ENCODE measurements around the gene SETBP1.

Gene SETBP1

GRCh38 chr18:44949967-44950366 lies 269.3 kb downstream of the SETBP1 start:
- no peak for DNase-seq

- no peak for DNase-seq
Observed at GRCh38 chr18:44950685-44951195, 270.1 kb downstream of the SETBP1 start.

GRCh38 chr18:44951748-44952147 lies 271.1 kb downstream of the SETBP1 start:
- DNase-seq, result no peak

GRCh38 chr18:44954257-44954656 lies 273.6 kb downstream of the SETBP1 start:
- DNase-seq, result no peak

- no peak for DNase-seq
Observed at GRCh38 chr18:44955825-44956224, 275.1 kb downstream of the SETBP1 start.

- DNase-seq, result no peak
Observed at GRCh38 chr18:44957025-44957424, 276.3 kb downstream of the SETBP1 start.

- DNase-seq, result no peak
Observed at GRCh38 chr18:44957461-44957860, 276.8 kb downstream of the SETBP1 start.

GRCh38 chr18:44958040-44958439 lies 277.4 kb downstream of the SETBP1 start:
- DNase-seq, result no peak

- DNase-seq, result no peak
Observed at GRCh38 chr18:44958455-44958854, 277.8 kb downstream of the SETBP1 start.

- no peak for DNase-seq
Observed at GRCh38 chr18:44959013-44959412, 278.3 kb downstream of the SETBP1 start.

GRCh38 chr18:44960580-44960979 lies 279.9 kb downstream of the SETBP1 start:
- no peak for DNase-seq

GRCh38 chr18:44961288-44961995 lies 280.8 kb downstream of the SETBP1 start:
- no peak for DNase-seq

- DNase-seq, result no peak
Observed at GRCh38 chr18:44967599-44967998, 286.9 kb downstream of the SETBP1 start.

- DNase-seq, result no peak
Observed at GRCh38 chr18:44968336-44968735, 287.6 kb downstream of the SETBP1 start.

GRCh38 chr18:44969214-44969795 lies 288.6 kb downstream of the SETBP1 start:
- no peak for DNase-seq

- DNase-seq, result no peak
Observed at GRCh38 chr18:44973282-44973681, 292.6 kb downstream of the SETBP1 start.

GRCh38 chr18:44974174-44974573 lies 293.5 kb downstream of the SETBP1 start:
- no peak for DNase-seq

- DNase-seq, result no peak
Observed at GRCh38 chr18:44977856-44978255, 297.2 kb downstream of the SETBP1 start.

- no peak for DNase-seq
Observed at GRCh38 chr18:44979748-44980147, 299.1 kb downstream of the SETBP1 start.

GRCh38 chr18:44981121-44981520 lies 300.4 kb downstream of the SETBP1 start:
- no peak for DNase-seq

GRCh38 chr18:44986933-44987332 lies 306.2 kb downstream of the SETBP1 start:
- no peak for DNase-seq

- no peak for DNase-seq
Observed at GRCh38 chr18:44987371-44987770, 306.7 kb downstream of the SETBP1 start.

- no peak for DNase-seq
Observed at GRCh38 chr18:44988821-44989587, 308.3 kb downstream of the SETBP1 start.

- no peak for DNase-seq
Observed at GRCh38 chr18:44996261-44996660, 315.6 kb downstream of the SETBP1 start.
